ENCODE data around the gene VAV2.
A peak's percentile ranks its signal among the peaks of the same experiment; 100 is the strongest.

The VAV2 gene, protein sequence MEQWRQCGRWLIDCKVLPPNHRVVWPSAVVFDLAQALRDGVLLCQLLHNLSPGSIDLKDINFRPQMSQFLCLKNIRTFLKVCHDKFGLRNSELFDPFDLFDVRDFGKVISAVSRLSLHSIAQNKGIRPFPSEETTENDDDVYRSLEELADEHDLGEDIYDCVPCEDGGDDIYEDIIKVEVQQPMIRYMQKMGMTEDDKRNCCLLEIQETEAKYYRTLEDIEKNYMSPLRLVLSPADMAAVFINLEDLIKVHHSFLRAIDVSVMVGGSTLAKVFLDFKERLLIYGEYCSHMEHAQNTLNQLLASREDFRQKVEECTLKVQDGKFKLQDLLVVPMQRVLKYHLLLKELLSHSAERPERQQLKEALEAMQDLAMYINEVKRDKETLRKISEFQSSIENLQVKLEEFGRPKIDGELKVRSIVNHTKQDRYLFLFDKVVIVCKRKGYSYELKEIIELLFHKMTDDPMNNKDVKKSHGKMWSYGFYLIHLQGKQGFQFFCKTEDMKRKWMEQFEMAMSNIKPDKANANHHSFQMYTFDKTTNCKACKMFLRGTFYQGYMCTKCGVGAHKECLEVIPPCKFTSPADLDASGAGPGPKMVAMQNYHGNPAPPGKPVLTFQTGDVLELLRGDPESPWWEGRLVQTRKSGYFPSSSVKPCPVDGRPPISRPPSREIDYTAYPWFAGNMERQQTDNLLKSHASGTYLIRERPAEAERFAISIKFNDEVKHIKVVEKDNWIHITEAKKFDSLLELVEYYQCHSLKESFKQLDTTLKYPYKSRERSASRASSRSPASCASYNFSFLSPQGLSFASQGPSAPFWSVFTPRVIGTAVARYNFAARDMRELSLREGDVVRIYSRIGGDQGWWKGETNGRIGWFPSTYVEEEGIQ

DNA sequence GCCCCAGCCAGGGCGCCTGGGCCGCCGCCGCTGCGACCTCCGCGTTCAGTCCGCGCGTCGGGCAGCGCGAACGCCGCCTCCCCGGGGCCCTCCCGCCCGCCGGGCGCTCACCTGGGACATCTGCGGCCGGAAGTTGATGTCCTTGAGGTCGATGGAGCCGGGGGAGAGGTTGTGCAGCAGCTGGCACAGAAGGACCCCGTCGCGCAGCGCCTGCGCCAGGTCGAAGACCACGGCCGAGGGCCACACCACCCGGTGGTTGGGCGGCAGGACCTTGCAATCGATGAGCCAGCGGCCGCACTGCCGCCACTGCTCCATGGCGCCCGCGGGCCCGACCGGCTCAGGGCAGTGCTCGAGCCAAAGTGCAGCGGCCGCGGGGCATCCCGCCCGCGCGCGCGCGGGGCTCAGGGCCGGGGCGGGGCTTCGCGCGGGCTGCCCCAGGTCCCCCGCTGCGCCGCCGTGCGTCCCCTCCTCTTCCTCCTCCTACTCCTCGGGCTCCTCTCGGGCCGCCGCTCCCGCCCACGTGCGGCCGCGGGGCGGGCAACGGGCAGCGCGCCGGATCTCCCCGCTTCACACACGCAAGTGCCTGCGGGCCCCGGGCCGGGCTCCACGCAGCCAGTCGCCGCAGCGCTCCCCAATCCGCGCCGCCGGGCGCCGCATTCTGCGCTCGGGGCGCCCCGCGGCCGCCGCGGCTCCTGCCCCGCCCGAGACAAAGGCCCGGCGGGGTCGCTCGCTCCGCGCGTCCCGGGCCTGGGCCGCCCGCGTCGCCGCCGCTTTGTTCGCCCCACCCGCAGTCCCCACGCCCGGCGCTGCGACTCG, at the start of gene VAV2:
Gene VAV2, minus strand, starts transcription at position 361 of the 816 bp plus-strand sequence. Its CDS starts 46 bp downstream, at position 315.
- peak within 1 kb of the TSS; percentile 85 for H3K4me3 Mint-ChIP-seq
- no peaks in the 10 kb centered on the region for H3K9me3 Mint-ChIP-seq
- peaks cover 8% of the 10 kb centered on the region for H3K36me3 Mint-ChIP-seq (ENCODE audit: low read depth)
- peak within 1 kb of the TSS; percentile 84 for H3K27ac Mint-ChIP-seq
- H3K4me1 Mint-ChIP-seq (ENCODE audit: low read depth) = peaks cover 37% of the 10 kb centered on the region
- peaks cover 26% of the 10 kb centered on the region for H3K27me3 Mint-ChIP-seq
- intact Hi-C loops (cut with micrococcal nuclease) = loop anchor here (5.0 to 10.0 kb wide), 3 partner anchors 65 to 457 kb away; partner anchors contain the start of gene ADAMTSL2

DNA sequence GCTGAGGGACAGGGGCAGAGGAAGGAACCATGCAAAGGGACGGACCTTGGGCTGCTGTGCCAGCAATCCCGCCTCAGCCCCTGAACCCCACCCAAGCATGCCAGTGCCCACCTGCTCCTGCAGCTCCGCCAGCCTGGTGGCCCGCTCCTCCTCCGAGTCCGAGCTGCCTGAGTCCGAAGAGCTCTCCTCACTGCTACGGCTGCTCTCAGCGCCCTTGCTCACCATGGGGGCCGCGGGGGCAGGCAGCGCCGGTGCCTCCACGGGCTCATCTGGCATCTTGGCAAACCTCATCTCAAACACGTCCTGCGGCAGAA, 49.5 kb upstream of the VAV2 start:
- intact Hi-C loops (cut with micrococcal nuclease) = no loop called here
- Mint-ChIP-seq H3K27me3 (no peaks in the 10 kb centered on the region), H3K9me3 (no peaks in the 10 kb centered on the region), H3K4me3 (no peak overlapping the region), H3K36me3 (ENCODE audit: low read depth) (peaks cover 95% of the 10 kb centered on the region), H3K4me1 (ENCODE audit: low read depth) (no peaks in the 10 kb centered on the region), H3K27ac (no peak overlapping the region)

DNA sequence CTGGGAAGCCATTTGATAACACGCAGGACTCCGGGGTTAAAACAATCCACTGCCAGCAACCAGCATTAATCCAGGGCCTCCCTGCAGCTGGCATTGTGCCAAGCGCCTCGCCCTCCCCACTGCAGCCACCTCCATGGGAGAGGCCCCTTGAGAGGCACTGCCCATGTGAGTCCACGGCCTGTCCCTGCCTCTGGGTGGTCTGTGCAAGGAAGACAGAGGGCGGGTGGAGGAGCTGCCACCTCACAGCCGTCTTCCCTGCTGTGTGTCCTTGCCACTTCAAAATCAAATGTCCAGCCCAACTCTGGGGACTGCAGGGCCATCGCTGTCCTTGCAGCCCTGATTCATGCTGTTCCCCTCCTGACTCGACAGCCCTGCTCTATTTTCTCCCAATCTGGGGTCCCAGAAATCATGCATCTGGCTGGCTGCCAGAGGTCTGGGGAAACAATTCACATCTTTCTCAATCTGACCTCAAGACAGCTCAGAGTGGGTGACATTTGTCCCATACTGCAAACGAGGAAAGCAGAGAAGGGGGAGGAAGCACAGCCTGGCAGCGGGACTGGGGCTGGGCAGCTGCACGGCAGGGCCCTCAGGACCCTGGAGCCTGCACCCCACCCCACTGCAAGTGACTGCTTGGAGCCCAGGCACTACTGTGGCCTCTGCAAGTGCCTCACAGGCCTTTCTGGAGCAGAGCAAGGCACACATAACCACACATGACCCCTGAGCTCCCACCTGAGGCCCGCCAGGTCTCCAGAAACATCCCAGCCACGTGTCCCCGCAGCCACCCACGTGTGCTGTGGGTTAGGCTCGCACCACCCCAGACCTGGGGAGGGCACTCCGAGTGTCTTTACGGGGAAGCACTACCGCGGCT, 48.9 kb upstream of the VAV2 start:
- H3K36me3 Mint-ChIP-seq (ENCODE audit: low read depth) = peaks cover 95% of the 10 kb centered on the region
- no peaks in the 10 kb centered on the region for H3K4me1 Mint-ChIP-seq (ENCODE audit: low read depth)
- intact Hi-C loops (cut with micrococcal nuclease) = no loop called here
- H3K4me3 Mint-ChIP-seq = no peak overlapping the region
- H3K27ac Mint-ChIP-seq = no peak overlapping the region
- no peaks in the 10 kb centered on the region for H3K27me3 Mint-ChIP-seq
- no peaks in the 10 kb centered on the region for H3K9me3 Mint-ChIP-seq

DNA sequence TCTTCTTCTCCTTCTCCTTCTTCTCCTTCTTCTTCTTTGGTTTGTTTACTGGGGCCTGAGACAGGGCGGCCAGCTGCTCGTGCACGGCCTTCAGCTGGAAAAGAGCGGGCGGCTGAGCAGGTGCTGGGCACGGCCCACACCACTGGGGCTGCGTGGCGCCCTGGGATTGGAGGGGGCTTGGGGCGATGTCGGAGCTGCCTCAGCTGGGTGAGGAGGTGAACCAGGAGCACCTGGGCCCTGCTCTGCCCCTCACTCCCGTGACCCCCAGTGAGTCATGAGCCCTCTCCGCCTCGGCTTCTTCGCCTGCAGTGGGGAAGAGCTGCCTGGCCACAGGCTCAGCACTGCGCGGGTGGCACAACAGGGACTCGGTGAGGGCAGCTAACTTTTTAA, 48.0 kb upstream of the VAV2 start:
- H3K27me3 Mint-ChIP-seq = no peaks in the 10 kb centered on the region
- no peaks in the 10 kb centered on the region for H3K4me1 Mint-ChIP-seq (ENCODE audit: low read depth)
- H3K9me3 Mint-ChIP-seq = no peaks in the 10 kb centered on the region
- no peak overlapping the region for H3K4me3 Mint-ChIP-seq
- H3K36me3 Mint-ChIP-seq (ENCODE audit: low read depth) = peaks cover 95% of the 10 kb centered on the region
- intact Hi-C loops (cut with micrococcal nuclease) = no loop called here
- peak overlapping the region; percentile 3 for H3K27ac Mint-ChIP-seq

DNA sequence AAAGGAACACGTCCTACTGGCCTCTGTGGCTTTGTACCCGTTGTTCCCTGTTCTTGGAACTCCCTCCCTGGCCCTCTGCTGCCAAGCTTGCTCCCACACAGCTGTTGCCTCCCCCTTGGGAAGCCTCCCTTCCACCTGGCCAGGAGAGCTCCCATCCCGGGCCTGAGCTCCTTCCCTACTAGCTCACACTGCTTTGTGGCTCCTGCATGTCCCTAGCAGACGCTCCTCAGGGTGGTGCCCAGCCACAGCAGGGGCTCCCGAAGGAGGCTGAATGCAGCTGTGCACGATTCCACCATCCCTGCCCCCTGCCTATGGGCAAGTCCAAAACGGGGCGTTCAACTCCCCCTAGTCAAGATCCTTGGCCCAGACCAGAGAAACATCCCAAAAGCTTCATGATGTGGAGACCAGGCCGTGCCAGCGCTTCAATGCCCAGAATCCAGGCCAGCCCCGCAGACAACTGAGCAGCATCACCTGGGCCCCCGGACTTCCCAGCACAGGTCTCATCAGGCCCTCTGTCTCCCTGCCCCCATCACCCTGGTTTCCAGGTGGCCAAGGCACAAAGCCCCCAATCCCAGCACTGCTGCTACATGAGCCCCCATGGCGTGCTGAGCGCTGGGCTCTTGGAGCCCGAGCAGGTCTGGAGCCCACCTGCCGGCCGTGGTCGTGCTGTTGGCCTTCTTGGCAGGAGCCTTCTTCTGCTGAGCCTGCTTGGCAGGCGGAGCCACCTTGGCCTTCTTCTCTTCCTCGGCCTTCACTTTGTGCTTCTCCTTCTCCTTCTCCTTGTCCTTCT, 47.5 kb upstream of the VAV2 start:
- Mint-ChIP-seq H3K36me3 (ENCODE audit: low read depth) (peaks cover 95% of the 10 kb centered on the region), H3K9me3 (no peaks in the 10 kb centered on the region), H3K27ac (peak overlapping the region; percentile 3), H3K4me1 (ENCODE audit: low read depth) (no peaks in the 10 kb centered on the region), H3K4me3 (no peak overlapping the region), H3K27me3 (no peaks in the 10 kb centered on the region)
- intact Hi-C loops (cut with micrococcal nuclease) = no loop called here

DNA sequence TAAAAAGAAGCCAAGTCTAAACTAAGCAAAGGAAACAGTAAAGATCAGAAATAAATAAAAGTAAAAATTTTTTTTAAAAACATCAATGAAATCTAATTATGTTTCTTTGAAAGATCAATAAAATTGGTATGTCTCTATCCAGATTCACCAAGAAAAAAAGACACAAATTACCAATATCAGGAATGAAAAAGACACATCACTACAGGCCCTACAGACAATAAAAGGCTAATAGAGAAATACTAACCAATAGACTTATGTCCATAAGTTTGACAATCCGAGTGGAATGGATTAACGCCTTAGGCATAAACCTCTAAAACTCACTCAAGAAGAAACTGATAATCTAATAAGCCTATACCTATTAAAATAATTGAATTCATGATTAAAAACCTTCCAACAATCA, 45.5 kb upstream of the VAV2 start:
- Mint-ChIP-seq H3K4me3 (no peak overlapping the region), H3K4me1 (ENCODE audit: low read depth) (no peaks in the 10 kb centered on the region), H3K9me3 (no peaks in the 10 kb centered on the region), H3K27me3 (no peaks in the 10 kb centered on the region), H3K27ac (no peak overlapping the region), H3K36me3 (ENCODE audit: low read depth) (peaks cover 95% of the 10 kb centered on the region)
- intact Hi-C loops (cut with micrococcal nuclease) = no loop called here

DNA sequence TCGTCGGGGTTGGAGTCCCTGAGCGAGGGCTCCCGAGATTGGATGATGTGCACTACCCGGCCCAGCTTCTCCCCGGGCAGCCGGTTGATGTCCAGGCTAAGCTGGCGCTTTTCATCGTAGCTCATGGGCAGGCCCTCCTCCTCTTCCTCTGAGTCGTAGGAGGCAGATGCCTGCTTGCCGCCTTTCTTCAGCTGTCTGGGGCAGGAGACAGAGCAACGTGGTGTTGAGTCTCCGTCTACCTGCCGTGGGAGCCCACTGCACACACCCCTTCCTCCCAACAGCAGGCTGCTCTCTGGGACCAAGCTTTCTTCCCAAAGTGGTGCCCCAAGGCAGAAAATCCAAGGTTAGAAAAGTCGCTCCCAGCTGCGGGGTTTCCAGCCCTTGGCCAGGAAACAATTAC, 44.0 kb upstream of the VAV2 start:
- Mint-ChIP-seq H3K4me1 (ENCODE audit: low read depth) (no peaks in the 10 kb centered on the region), H3K9me3 (no peaks in the 10 kb centered on the region), H3K27ac (no peak overlapping the region), H3K4me3 (no peak overlapping the region), H3K36me3 (ENCODE audit: low read depth) (peaks cover 95% of the 10 kb centered on the region), H3K27me3 (no peaks in the 10 kb centered on the region)
- intact Hi-C loops (cut with micrococcal nuclease) = no loop called here

DNA sequence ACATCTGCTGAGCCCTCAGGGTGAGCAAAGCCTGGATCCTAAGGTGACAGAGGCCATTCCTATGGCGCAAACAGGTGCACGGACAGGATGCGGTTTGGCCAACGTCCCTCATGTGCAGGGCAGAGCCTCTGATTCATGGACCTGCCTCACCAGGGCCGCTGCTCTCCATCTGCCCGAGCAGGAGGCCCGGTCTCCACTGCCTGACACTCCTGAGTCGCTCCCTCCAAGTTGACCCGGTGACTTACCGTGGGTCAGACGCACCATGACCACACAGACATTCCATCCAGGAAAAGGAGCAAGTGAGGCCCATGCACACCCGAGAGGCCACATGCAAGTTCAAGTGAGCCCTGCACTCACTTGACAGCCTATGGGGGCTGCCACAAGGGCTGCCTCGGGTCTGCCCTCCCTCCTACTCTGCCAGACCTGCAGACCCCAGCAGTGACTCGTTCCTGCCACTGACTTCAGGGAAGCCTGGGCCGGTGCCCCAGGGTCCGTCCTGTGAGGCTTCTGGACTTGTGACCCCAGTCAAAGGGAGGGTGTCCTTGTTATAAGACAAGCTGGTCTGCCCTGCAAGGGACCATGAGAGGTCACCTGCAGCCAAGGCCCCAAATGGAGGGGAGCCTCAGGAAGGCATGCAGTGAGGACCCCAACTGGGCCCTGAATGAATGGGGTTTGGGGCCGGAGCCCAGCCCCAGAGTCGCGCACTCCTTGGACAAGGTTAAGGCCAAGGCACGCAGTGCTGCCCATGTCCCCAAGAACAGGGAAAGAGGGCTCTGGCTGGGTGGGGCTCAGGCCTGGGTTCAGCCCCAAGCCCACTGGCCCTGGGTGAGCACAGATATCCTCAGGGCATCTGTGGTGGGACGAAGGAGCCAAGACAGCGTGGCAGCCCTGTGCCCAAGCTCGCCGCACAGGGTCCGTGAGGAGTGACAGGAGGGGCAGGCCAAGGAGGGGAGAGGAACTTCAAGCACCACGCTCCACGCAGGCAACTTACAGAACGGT, 43.2 kb upstream of the VAV2 start:
- Mint-ChIP-seq H3K27me3 (no peaks in the 10 kb centered on the region), H3K36me3 (ENCODE audit: low read depth) (peaks cover 95% of the 10 kb centered on the region), H3K9me3 (no peaks in the 10 kb centered on the region), H3K4me1 (ENCODE audit: low read depth) (no peaks in the 10 kb centered on the region), H3K4me3 (no peak overlapping the region), H3K27ac (no peak overlapping the region)
- intact Hi-C loops (cut with micrococcal nuclease) = no loop called here

DNA sequence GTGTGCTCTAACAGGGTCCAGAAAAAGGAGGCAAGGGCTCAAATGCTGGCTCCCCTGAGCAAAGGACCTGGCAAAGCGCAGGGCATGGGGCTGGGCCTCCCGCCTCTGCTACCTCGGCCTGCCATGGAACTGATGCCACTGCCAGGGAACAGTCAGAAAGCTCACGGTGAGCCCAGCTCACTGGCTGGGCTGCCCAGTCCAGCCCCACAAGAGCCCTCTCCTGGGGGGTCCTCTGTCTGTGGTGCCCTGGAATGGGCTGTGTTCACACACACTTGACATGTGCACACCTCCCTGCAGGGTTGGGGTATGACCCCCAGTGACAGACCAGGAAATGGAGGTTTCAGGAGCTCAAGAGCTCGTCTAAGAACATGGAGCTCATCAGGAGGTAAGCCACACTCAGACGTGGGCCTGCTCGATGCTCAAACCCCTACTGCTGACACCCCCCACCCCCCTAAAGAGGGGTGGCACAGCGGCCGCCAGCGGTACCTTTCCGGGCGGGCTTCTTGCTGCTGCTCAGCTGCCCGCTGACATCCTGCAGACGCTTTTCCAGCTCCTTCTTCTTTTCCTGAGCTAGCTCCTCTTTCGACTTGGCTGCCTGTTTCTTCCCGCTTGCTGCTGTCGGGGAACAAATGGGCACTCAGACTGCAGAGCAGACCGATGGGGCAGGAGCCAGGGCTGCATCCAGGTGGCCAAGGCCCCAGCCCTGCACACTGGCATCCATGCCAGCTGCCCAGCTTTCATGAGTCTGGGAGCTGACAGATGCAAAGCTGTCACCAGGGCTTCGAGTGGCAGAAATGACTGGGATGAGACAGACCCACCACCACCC, 42.3 kb upstream of the VAV2 start:
- Mint-ChIP-seq H3K36me3 (ENCODE audit: low read depth) (peaks cover 88% of the 10 kb centered on the region), H3K27ac (no peak overlapping the region), H3K4me3 (no peak overlapping the region), H3K9me3 (no peaks in the 10 kb centered on the region), H3K27me3 (no peaks in the 10 kb centered on the region), H3K4me1 (ENCODE audit: low read depth) (no peaks in the 10 kb centered on the region)
- intact Hi-C loops (cut with micrococcal nuclease) = no loop called here

DNA sequence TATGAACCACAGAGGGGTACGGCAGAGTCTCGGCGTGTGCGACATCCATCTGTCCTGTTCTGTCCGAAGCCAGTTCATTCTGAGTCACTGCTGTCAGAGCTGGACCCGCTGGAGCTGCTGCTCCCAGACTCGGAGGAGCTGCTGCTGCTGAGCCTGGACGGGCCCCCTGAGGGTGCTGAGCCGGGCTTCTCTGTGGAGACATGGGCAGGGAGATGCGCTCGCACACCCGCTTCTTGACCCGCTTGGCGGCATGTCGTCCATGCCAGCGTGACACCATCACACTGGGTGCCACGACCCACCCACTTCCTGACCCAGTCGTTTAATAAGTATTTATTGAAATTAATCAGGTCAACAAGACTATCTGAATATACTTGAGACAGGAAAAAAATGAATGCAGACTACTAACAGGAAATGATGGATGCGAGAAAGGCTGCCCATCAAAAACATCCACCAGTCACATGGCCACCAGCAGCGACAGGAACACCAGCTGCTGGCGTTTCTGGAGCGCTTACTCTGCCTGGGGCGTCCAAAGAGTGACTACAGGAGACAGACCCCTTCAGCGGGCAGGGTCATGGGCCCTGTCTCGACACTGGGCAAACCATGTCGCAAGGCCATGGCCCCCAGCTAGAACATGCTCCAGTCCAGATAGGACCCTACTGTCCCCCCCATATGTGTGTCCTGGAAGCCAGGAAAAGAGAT, 41.5 kb upstream of the VAV2 start:
- Mint-ChIP-seq H3K4me1 (ENCODE audit: low read depth) (no peaks in the 10 kb centered on the region), H3K4me3 (no peak overlapping the region), H3K36me3 (ENCODE audit: low read depth) (peaks cover 88% of the 10 kb centered on the region), H3K9me3 (no peaks in the 10 kb centered on the region), H3K27ac (no peak overlapping the region), H3K27me3 (no peaks in the 10 kb centered on the region)
- intact Hi-C loops (cut with micrococcal nuclease) = no loop called here

Measured in dendritic cell treated with granulocyte-macrophage colony-stimulating factor and Interleukin-4, amounts not matched to agents 40 ng/mL and 50 ng/mL, for 4 days (primary cell).